ENCODE measurements around the gene NDC80.
A peak's percentile ranks its signal among the peaks of the same experiment; 100 is the strongest.

Gene NDC80

DNA sequence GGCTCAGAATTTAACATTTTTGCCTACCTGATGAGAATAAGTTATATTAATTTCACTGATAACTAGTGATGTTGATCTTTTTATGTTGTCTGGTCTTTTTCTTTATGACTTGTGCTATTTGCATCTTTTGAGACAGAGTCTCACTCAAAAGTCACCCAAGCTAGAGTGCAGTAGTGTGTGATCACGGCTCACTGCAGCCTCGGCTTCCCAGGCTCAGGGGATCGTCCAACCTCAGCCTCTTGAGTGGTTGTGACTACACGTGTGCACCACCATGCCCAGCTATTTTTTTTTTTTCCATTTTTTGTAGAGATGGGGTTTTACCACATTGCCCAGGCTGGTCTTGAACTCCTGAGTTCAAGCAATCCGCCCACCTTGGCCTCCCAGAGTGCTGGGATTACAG is 91.6 kb downstream of the NDC80 start:
- Mint-ChIP-seq H3K27ac (ENCODE audit: low read depth) (peak overlapping the region; percentile 87), H3K27me3 (no peaks in the 10 kb centered on the region), H3K4me3 (peak overlapping the region; percentile 60), H3K36me3 (ENCODE audit: insufficient read depth) (peaks cover 40% of the 10 kb centered on the region), H3K4me1 (peaks cover 68% of the 10 kb centered on the region), H3K9me3 (no peaks in the 10 kb centered on the region)
- DNase-seq (ENCODE audit: low spot score in 2 of 2): no peak
- ATAC-seq (replicated peaks; ENCODE audit: extremely low read depth, poor library complexity, severe bottlenecking): no peak

All from central memory CD8-positive, alpha-beta T cell (primary cell).